BJ (cell line): ENCODE data around the gene ADAMTS14. TPM values are rescaled to one million over a fixed set of nuclear protein-coding genes. Genes with fewer than 3 reads are reported as not detected.

ENCODE experiments used
- CTCF ChIA-PET: fragments of 350-600 bp; formaldehyde crosslinking; extraction: SDS; loops from one replicate; lab custom pipeline; 2021; ENCODE audit warnings: antibody characterized with exemption, inconsistent platforms; lab: Yijun Ruan, JAX
- POLR2A ChIA-PET: fragments of 300-600 bp; sonication (Branson Sonifier 250); formaldehyde crosslinking; extraction: SDS; loops from one replicate; lab custom pipeline; 2021; ENCODE audit warnings: antibody characterized with exemption; lab: Charles Lee
- DNase-seq: peaks from one replicate; pipeline ENCODE4 v3.0.0-alpha.2; 2011; ENCODE audit warnings: low read depth
- H3K27me3 ChIP-seq: 2 replicates; pipeline ENCODE4 v1.6.0; 2011; ENCODE audit warnings: low read length; ENCODE audit not compliant: control insufficient read depth, insufficient read depth
- H3K36me3 ChIP-seq: 2 replicates; pipeline ENCODE4 v1.5.1; 2011; ENCODE audit warnings: low read length; ENCODE audit not compliant: control insufficient read depth, insufficient read depth
- H3K4me3 ChIP-seq: 2 replicates; pipeline ENCODE4 v1.5.1; 2011; ENCODE audit warnings: low read depth, mild to moderate bottlenecking, control low read depth, low read length
- CTCF ChIP-seq: IDR thresholded peaks from 2 replicates; pipeline ENCODE4 v1.5.1; 2011; ENCODE audit warnings: low read depth, mild to moderate bottlenecking, control low read depth, inconsistent platforms, low read length, moderate library complexity; ENCODE audit not compliant: insufficient read depth
- polyA plus RNA-seq: library from polyadenylated mRNA; depleted of rRNA; stranded (reverse); fragments of >200 nt; gene quantifications from 2 replicates; pipeline ENCODE4 v1.2.3, GENCODE V29; 2011

Gene ADAMTS14
- polyA plus RNA-seq, 1 experiment, result 3.3 TPM

- POLR2A ChIA-PET, result no interaction called here
- CTCF ChIA-PET, result interaction anchor here (0.6 to 1.1 kb wide), 3 partner anchors 14 to 225 kb away, joined by 3 to 5 read pairs (median 3); no protein-coding TSS in a partner anchor
- Histone ChIP-seq H3K27me3 (peaks cover 4% of the 10 kb centered on the region), H3K36me3 (no peaks in the 10 kb centered on the region), H3K4me3 (no peak overlapping the region)
- TF ChIP-seq CTCF, result no peak
- no peak for DNase-seq
These were observed 102.7 kb downstream of the ADAMTS14 start for GRCh38 chr10:70774810-70775678.

GRCh38 chr10:70775679-70776454 lies 103.6 kb downstream of the ADAMTS14 start:
- peaks cover 5% of the 10 kb centered on the region for H3K27me3 ChIP-seq
- ChIA-PET POLR2A (no interaction called here), CTCF (interaction anchor here (0.6 to 1.0 kb wide), 2 partner anchors 15 to 226 kb away, joined by 3 read pairs; no protein-coding TSS in a partner anchor)
- TF ChIP-seq CTCF, result no peak
- H3K36me3 ChIP-seq, result no peaks in the 10 kb centered on the region
- no peak for DNase-seq
- H3K4me3 ChIP-seq, result no peak overlapping the region

- H3K4me3 ChIP-seq, result no peak overlapping the region
- H3K36me3 ChIP-seq, result no peaks in the 10 kb centered on the region
- DNase-seq, result no peak
- POLR2A ChIA-PET, result no interaction called here
- CTCF ChIA-PET, result no interaction called here
- H3K27me3 ChIP-seq, result peaks cover 8% of the 10 kb centered on the region
- no peak for TF ChIP-seq CTCF
These were observed 104.2 kb downstream of the ADAMTS14 start for GRCh38 chr10:70776455-70777005.

GRCh38 chr10:70777063-70777875 lies 105.0 kb downstream of the ADAMTS14 start:
- Histone ChIP-seq H3K4me3 (no peak overlapping the region), H3K27me3 (peaks cover 8% of the 10 kb centered on the region), H3K36me3 (no peaks in the 10 kb centered on the region)
- no peak for DNase-seq
- POLR2A ChIA-PET, result no interaction called here
- CTCF ChIA-PET, result interaction anchor here (1.1 to 1.2 kb wide), 2 partner anchors 102 to 126 kb away, joined by 4 to 10 read pairs; no protein-coding TSS in a partner anchor
- no peak for TF ChIP-seq CTCF
